Fibroblast of mammary gland (primary cell): ENCODE results near the gene ADGRG2.

Experiments
- DNase-seq: peaks from one replicate; pipeline ENCODE4 v3.0.0-alpha.2; 2010; ENCODE audit warnings: low read depth
- H3K4me3 ChIP-seq: 2 replicates; pipeline ENCODE4 v1.5.1; 2011; ENCODE audit warnings: low read depth, mild to moderate bottlenecking, low read length, moderate library complexity; ENCODE audit not compliant: control insufficient read depth
- CTCF ChIP-seq: conservative IDR thresholded peaks from 2 replicates; pipeline ENCODE4 v1.5.1; 2011; ENCODE audit warnings: low read depth, low read length, inconsistent platforms; ENCODE audit not compliant: control insufficient read depth, insufficient read depth

Gene ADGRG2

GRCh38 chrX:19133784-19134183 lies 11.5 kb upstream of the ADGRG2 start:
- no peak for DNase-seq
- no peak for TF ChIP-seq CTCF
- no peak overlapping the region for H3K4me3 ChIP-seq

- no peak for TF ChIP-seq CTCF
- H3K4me3 ChIP-seq: no peak overlapping the region
- DNase-seq: peak; percentile 43
Measured at GRCh38 chrX:19133231-19133630, 11.0 kb upstream of the ADGRG2 start.

- no peak for DNase-seq
- H3K4me3 ChIP-seq: no peak overlapping the region
- no peak for TF ChIP-seq CTCF
Measured at GRCh38 chrX:19130628-19131027, 8.4 kb upstream of the ADGRG2 start.

- no peak for TF ChIP-seq CTCF
- no peak for DNase-seq
- H3K4me3 ChIP-seq: no peak overlapping the region
Measured at GRCh38 chrX:19129694-19130093, 7.4 kb upstream of the ADGRG2 start.

GRCh38 chrX:19127649-19128168 lies 5.4 kb upstream of the ADGRG2 start:
- TF ChIP-seq CTCF: no peak
- no peak overlapping the region for H3K4me3 ChIP-seq
- peak; percentile 87 for DNase-seq

- no peak for TF ChIP-seq CTCF
- H3K4me3 ChIP-seq: no peak overlapping the region
Measured at GRCh38 chrX:19122641-19123009, 357 bp upstream of the ADGRG2 start.

GRCh38 chrX:19121466-19121865 lies 802 bp downstream of the ADGRG2 start:
- no peak overlapping the region for H3K4me3 ChIP-seq
- TF ChIP-seq CTCF: no peak
- no peak for DNase-seq

More at GRCh38 chrX:19122641-19123009, 357 bp upstream of the ADGRG2 start:
- no peak for DNase-seq
